ENCODE results near the gene AGPAT4. TPM values are rescaled to one million over a fixed set of nuclear protein-coding genes. Genes with fewer than 3 reads are reported as not detected.
"Not testable (repeated sequence)": the region's sequence is repeated elsewhere in the genome, so short reads cannot be mapped to it uniquely, and the experiment has no call there.

Gene AGPAT4
- polyA plus RNA-seq, 2 of the 4 experiments (the other 2 are of a cell fraction), result 2.1 to 3.7 TPM

GRCh38 chr6:161172769-161173168 lies 101.1 kb downstream of the AGPAT4 start:
- H3K4me2 ChIP-seq; H3K27ac ChIP-seq; ATAC-seq; H3K4me3 ChIP-seq; DNase-seq (ENCODE audit: low read depth in 1 of 2, low spot score in 1 of 2); CTCF ChIA-PET; POLR2A ChIA-PET; FAIRE-seq; H3K9me3 ChIP-seq: not testable (repeated sequence)
- peaks cover 10% of the 10 kb centered on the region for H3K4me1 ChIP-seq
- WGBS (ENCODE audit: missing lambda C conversion rate), result 63% methylated on average over 1 of the region's 1 CpG

GRCh38 chr6:161171207-161171606 lies 102.7 kb downstream of the AGPAT4 start:
- no peak for DNase-seq (ENCODE audit: low read depth in 1 of 2, low spot score in 1 of 2)
- Histone ChIP-seq H3K9me3 (no peaks in the 10 kb centered on the region), H3K27ac (no peak overlapping the region), H3K4me3 (no peak overlapping the region), H3K4me1 (peaks cover 10% of the 10 kb centered on the region), H3K4me2 (no peak overlapping the region)
- CTCF ChIA-PET, result interaction anchor here (0.7 kb wide), 1 partner anchor 130 kb away, joined by 3 read pairs; no protein-coding TSS in a partner anchor
- POLR2A ChIA-PET, result no interaction called here
- no peak for FAIRE-seq
- TF ChIP-seq NR3C1 (IDR thresholded peaks at IDR 0.05), result no peak
- TF ChIP-seq GATA3 (IDR thresholded peaks at IDR 0.05; ENCODE audit: borderline replicate concordance), result no peak
- TF ChIP-seq HDAC2 (IDR thresholded peaks at IDR 0.05), result no peak
- TF ChIP-seq JUN (IDR thresholded peaks at IDR 0.05), result no peak
- TF ChIP-seq MAFK (IDR thresholded peaks at IDR 0.05; ENCODE audit: partially characterized antibody), result no peak
- no peak for TF ChIP-seq ZNF302 (CRISPR knock-in tag; IDR thresholded peaks at IDR 0.05)
- ATAC-seq, result no peak
- 82% methylated on average over 2 of the region's 2 CpGs for WGBS (ENCODE audit: missing lambda C conversion rate)

- DNase-seq (ENCODE audit: low read depth in 1 of 2, low spot score in 1 of 2), result no peak
- 93% methylated on average over 4 of the region's 4 CpGs for WGBS (ENCODE audit: missing lambda C conversion rate)
- CTCF ChIA-PET, result interaction anchor here (1.0 to 1.2 kb wide), 2 partner anchors 201 to 204 kb away, joined by 3 read pairs; no protein-coding TSS in a partner anchor
These were observed 104.2 kb downstream of the AGPAT4 start for GRCh38 chr6:161169696-161170095.

GRCh38 chr6:161169035-161169434 lies 104.8 kb downstream of the AGPAT4 start:
- no peak overlapping the region for H3K4me2 ChIP-seq
- ATAC-seq, result no peak
- H3K4me3 ChIP-seq, result no peak overlapping the region
- H3K9me3 ChIP-seq, result no peaks in the 10 kb centered on the region
- peaks cover 10% of the 10 kb centered on the region for H3K4me1 ChIP-seq
- TF ChIP-seq EHF (CRISPR knock-in tag; IDR thresholded peaks at IDR 0.05), result no peak
- TF ChIP-seq CBX8 (IDR thresholded peaks at IDR 0.05), result no peak
- TF ChIP-seq NPAS2 (CRISPR knock-in tag; IDR thresholded peaks at IDR 0.05; ENCODE audit: borderline replicate concordance), result no peak
- TF ChIP-seq HOXA7 (CRISPR knock-in tag; IDR thresholded peaks at IDR 0.05), result no peak
- no peak for TF ChIP-seq MYC (IDR thresholded peaks at IDR 0.05; ENCODE audit: borderline replicate concordance, low read length)
- no peak for TF ChIP-seq REST (IDR thresholded peaks at IDR 0.05)
- no peak for TF ChIP-seq HOXB5 (CRISPR knock-in tag; IDR thresholded peaks at IDR 0.05)
- ChIA-PET POLR2A (no interaction called here), CTCF (interaction anchor here (0.6 kb wide), 1 partner anchor 23 kb away, joined by 3 read pairs; no protein-coding TSS in a partner anchor)
- no peak overlapping the region for H3K27ac ChIP-seq
- 98% methylated on average over 2 of the region's 2 CpGs for whole genome bisulfite sequencing (ENCODE audit: missing lambda C conversion rate)
- no peak for FAIRE-seq
- no peak for DNase-seq (ENCODE audit: low read depth in 1 of 2, low spot score in 1 of 2)

More at GRCh38 chr6:161169696-161170095, 104.2 kb downstream of the AGPAT4 start:
- POLR2A ChIA-PET, result no interaction called here
- no peak overlapping the region for H3K27ac ChIP-seq
- ATAC-seq, result no peak
- no peak for FAIRE-seq
- no peak overlapping the region for H3K4me2 ChIP-seq
- no peak overlapping the region for H3K4me3 ChIP-seq
- peaks cover 10% of the 10 kb centered on the region for H3K4me1 ChIP-seq
- H3K9me3 ChIP-seq, result no peaks in the 10 kb centered on the region
- TF ChIP-seq MYC (IDR thresholded peaks at IDR 0.05; ENCODE audit: borderline replicate concordance, low read length) (no peak), CHD2 (IDR thresholded peaks at IDR 0.05; ENCODE audit: low read length, partially characterized antibody) (no peak), MAZ (IDR thresholded peaks at IDR 0.05; ENCODE audit: borderline replicate concordance, low read depth, low read length) (no peak), NR3C1 (IDR thresholded peaks at IDR 0.05) (no peak), ZSCAN20 (CRISPR knock-in tag; IDR thresholded peaks at IDR 0.05) (no peak), RCOR1 (IDR thresholded peaks at IDR 0.05; ENCODE audit: low read depth, low read length) (no peak)

Data from A549 (cell line).